ENCODE measurements around the gene ACCS.

The ACCS gene

GRCh38 chr11:44065841-44066731 is at the start of gene ACCS:
ACCS (plus strand) TSS chr11:44066270; CDS start chr11:44067628, 1,358 bp downstream.
- DNase-seq (ENCODE audit: low read depth) = peak; percentile 97

- DNase-seq (ENCODE audit: low read depth) = no peak
Measured at GRCh38 chr11:44016546-44017442, 49.3 kb upstream of the ACCS start.

- DNase-seq (ENCODE audit: low read depth) = no peak
Measured at GRCh38 chr11:44017443-44018126, 48.5 kb upstream of the ACCS start.

- no peak for DNase-seq (ENCODE audit: low read depth)
Measured at GRCh38 chr11:44018127-44018521, 47.9 kb upstream of the ACCS start.

GRCh38 chr11:44018829-44019228 is 47.2 kb upstream of the ACCS start:
- DNase-seq (ENCODE audit: low read depth) = no peak

- no peak for DNase-seq (ENCODE audit: low read depth)
Measured at GRCh38 chr11:44024977-44025376, 41.1 kb upstream of the ACCS start.

- DNase-seq (ENCODE audit: low read depth) = no peak
Measured at GRCh38 chr11:44025727-44026126, 40.3 kb upstream of the ACCS start.

GRCh38 chr11:44028401-44028800 is 37.7 kb upstream of the ACCS start:
- DNase-seq (ENCODE audit: low read depth) = no peak

GRCh38 chr11:44028816-44029506 is 37.1 kb upstream of the ACCS start:
- DNase-seq (ENCODE audit: low read depth) = no peak

- no peak for DNase-seq (ENCODE audit: low read depth)
Measured at GRCh38 chr11:44029507-44029845, 36.6 kb upstream of the ACCS start.

- peak; percentile 18 for DNase-seq (ENCODE audit: low read depth)
Measured at GRCh38 chr11:44029977-44030911, 35.8 kb upstream of the ACCS start.

GRCh38 chr11:44030996-44031395 is 35.1 kb upstream of the ACCS start:
- no peak for DNase-seq (ENCODE audit: low read depth)

- DNase-seq (ENCODE audit: low read depth) = no peak
Measured at GRCh38 chr11:44031549-44031948, 34.5 kb upstream of the ACCS start.

- no peak for DNase-seq (ENCODE audit: low read depth)
Measured at GRCh38 chr11:44032299-44033085, 33.6 kb upstream of the ACCS start.

GRCh38 chr11:44033411-44033850 is 32.6 kb upstream of the ACCS start:
- DNase-seq (ENCODE audit: low read depth) = no peak

- no peak for DNase-seq (ENCODE audit: low read depth)
Measured at GRCh38 chr11:44033856-44034255, 32.2 kb upstream of the ACCS start.

GRCh38 chr11:44034639-44035038 is 31.4 kb upstream of the ACCS start:
- no peak for DNase-seq (ENCODE audit: low read depth)

GRCh38 chr11:44036811-44037657 is 29.0 kb upstream of the ACCS start:
- peak; percentile 72 for DNase-seq (ENCODE audit: low read depth)

- DNase-seq (ENCODE audit: low read depth) = no peak
Measured at GRCh38 chr11:44037658-44037998, 28.4 kb upstream of the ACCS start.
